CD4-positive, CD25-positive, alpha-beta regulatory T cell (primary cell): ENCODE data around the gene MAP4K5. TPM values are rescaled to one million over a fixed set of nuclear protein-coding genes. Genes with fewer than 3 reads are reported as not detected.

ENCODE experiments used
- ATAC-seq, 2 donors: fragments of 150-1000 bp; cut with Tn5 transposase; one replicate each; pipeline ENCODE4 v1.10.0; 2021; ENCODE audit warnings: low read depth in 2 of 2, moderate number of reproducible peaks in 2 of 2, moderate library complexity in 1 of 2
- DNase-seq, 3 donors: peaks; one replicate each; pipeline versions ENCODE4 v3.0.0 to v3.0.0-alpha.2; 2012 to 2022; ENCODE audit warnings: mixed read lengths in 1 of 3
- H3K27ac ChIP-seq: one replicate; pipeline ENCODE4 v1.7.0; 2013; ENCODE audit warnings: mild to moderate bottlenecking, low read length; ENCODE audit not compliant: insufficient read depth, poor library complexity, severe bottlenecking
- H3K27me3 ChIP-seq: one replicate; pipeline ENCODE4 v1.7.0; 2013; ENCODE audit warnings: low read length; ENCODE audit not compliant: control insufficient read depth, insufficient read depth
- H3K36me3 ChIP-seq: one replicate; pipeline ENCODE4 v1.7.0; 2013; ENCODE audit warnings: mild to moderate bottlenecking, low read length, moderate library complexity; ENCODE audit not compliant: control insufficient read depth, insufficient read depth
- H3K4me1 ChIP-seq: 2 replicates; pipeline ENCODE4 v1.7.0; 2013; ENCODE audit warnings: mild to moderate bottlenecking, low read length; ENCODE audit not compliant: insufficient read depth, control insufficient read depth, poor library complexity, severe bottlenecking
- H3K4me3 ChIP-seq: one replicate; pipeline ENCODE4 v1.7.0; 2013; ENCODE audit warnings: low read depth, mild to moderate bottlenecking, low read length, moderate library complexity
- H3K9me3 ChIP-seq, 2 experiments: 1 replicate in 1 of 2; 2 replicates in 1 of 2; pipeline ENCODE4 v1.7.0; 2013; ENCODE audit warnings: low read length in 2 of 2, mild to moderate bottlenecking in 1 of 2, moderate library complexity in 1 of 2; ENCODE audit not compliant: control insufficient read depth in 2 of 2
- H3K27ac Mint-ChIP-seq, 3 donors: one replicate each; pipeline ENCODE4 v1.8.0; 2020 to 2022; ENCODE audit warnings: mild to moderate bottlenecking in 3 of 3, mixed read lengths in 3 of 3, moderate library complexity in 2 of 3
- H3K27me3 Mint-ChIP-seq: one replicate; pipeline ENCODE4 v1.8.0; 2022; ENCODE audit warnings: mild to moderate bottlenecking, mixed read lengths
- H3K36me3 Mint-ChIP-seq: one replicate; pipeline ENCODE4 v1.8.0; 2020; ENCODE audit warnings: mixed read lengths
- H3K4me1 Mint-ChIP-seq, 4 donors: one replicate each; pipeline ENCODE4 v1.8.0; 2020 to 2022; ENCODE audit warnings: mixed read lengths in 4 of 4, mild to moderate bottlenecking in 1 of 4
- H3K4me3 Mint-ChIP-seq, 4 donors: one replicate each; pipeline ENCODE4 v1.8.0; 2020 to 2022; ENCODE audit warnings: mild to moderate bottlenecking in 4 of 4, mixed read lengths in 4 of 4, moderate library complexity in 3 of 4
- H3K9me3 Mint-ChIP-seq, 7 donors: one replicate each; pipeline ENCODE4 v1.8.0; 2020 to 2022; ENCODE audit warnings: mixed read lengths in 7 of 7, mild to moderate bottlenecking in 3 of 7, moderate library complexity in 2 of 7
- polyA plus RNA-seq, 4 donors: library from polyadenylated mRNA; unstranded; fragments of 300-500 nt; fragmentation: Illumina TruSeq; gene quantifications; one replicate each; pipeline ENCODE4 v1.2.3, GENCODE V29; 2021
- total RNA-seq: library from RNA; stranded (reverse); gene quantifications from one replicate; pipeline ENCODE4 v1.2.3, GENCODE V29; 2022

MAP4K5 gene
- total and polyA plus RNA-seq, 5 donors from 2014 or later = 13.2 to 45.4 (median 22.5) TPM

- no peaks in the 10 kb centered on the region for H3K27me3 Mint-ChIP-seq
- Histone ChIP-seq H3K4me1 (peaks cover 32% of the 10 kb centered on the region), H3K27me3 (no peaks in the 10 kb centered on the region), H3K4me3 (peak overlapping the region; percentile 1), H3K36me3 (no peaks in the 10 kb centered on the region), H3K27ac (no peak overlapping the region), H3K9me3 (no peaks in the 10 kb centered on the region)
- peak overlapping the region in 2 of 4 donors; percentile 22 to 26 for H3K4me3 Mint-ChIP-seq
- H3K36me3 Mint-ChIP-seq = peaks cover 4% of the 10 kb centered on the region
- DNase-seq (peak in 1 of 3 donors; percentile 35), ATAC-seq (no peak)
- H3K9me3 Mint-ChIP-seq = no peaks in the 10 kb centered on the region
- H3K27ac Mint-ChIP-seq = peak overlapping the region; percentile 5 to 78 (median 13)
- H3K4me1 Mint-ChIP-seq = peaks cover 42 to 80% (median 66%) of the 10 kb centered on the region in 4 donors
These were observed 8.3 kb downstream of the MAP4K5 start for GRCh38 chr14:50524060-50524459.

- no peaks in the 10 kb centered on the region for H3K9me3 ChIP-seq
- H3K4me1 Mint-ChIP-seq = peaks cover 37 to 76% (median 62%) of the 10 kb centered on the region in 4 donors
- H3K4me1 ChIP-seq = peaks cover 30% of the 10 kb centered on the region
- no peak overlapping the region for H3K27ac ChIP-seq
- H3K4me3 Mint-ChIP-seq = peak overlapping the region; percentile 3 to 26 (median 14)
- no peak for DNase-seq
- no peaks in the 10 kb centered on the region for H3K36me3 ChIP-seq
- ATAC-seq = no peak
- no peak overlapping the region for H3K4me3 ChIP-seq
- H3K9me3 Mint-ChIP-seq = no peaks in the 10 kb centered on the region
- no peaks in the 10 kb centered on the region for H3K27me3 ChIP-seq
- no peaks in the 10 kb centered on the region for H3K27me3 Mint-ChIP-seq
- peaks cover 4% of the 10 kb centered on the region for H3K36me3 Mint-ChIP-seq
- peak overlapping the region; percentile 5 to 78 (median 13) for H3K27ac Mint-ChIP-seq
These were observed 8.9 kb downstream of the MAP4K5 start for GRCh38 chr14:50523271-50524041.

GRCh38 chr14:50521912-50522341 is 10.4 kb downstream of the MAP4K5 start:
- Histone ChIP-seq H3K27ac (peak overlapping the region; percentile 72), H3K4me1 (peaks cover 30% of the 10 kb centered on the region), H3K9me3 (no peaks in the 10 kb centered on the region), H3K36me3 (no peaks in the 10 kb centered on the region), H3K4me3 (peak overlapping the region; percentile 88), H3K27me3 (no peaks in the 10 kb centered on the region)
- no peaks in the 10 kb centered on the region for H3K9me3 Mint-ChIP-seq
- peak overlapping the region; percentile 59 to 85 (median 80) for H3K4me3 Mint-ChIP-seq
- no peaks in the 10 kb centered on the region for H3K36me3 Mint-ChIP-seq
- H3K4me1 Mint-ChIP-seq = peaks cover 37 to 70% (median 59%) of the 10 kb centered on the region in 4 donors
- H3K27me3 Mint-ChIP-seq = no peaks in the 10 kb centered on the region
- ATAC-seq (peak; percentile 35 to 53), DNase-seq (peak in 2 of 3 donors; percentile 30 to 62)
- peak overlapping the region; percentile 78 to 90 (median 89) for H3K27ac Mint-ChIP-seq

GRCh38 chr14:50520947-50521815 is 11.2 kb downstream of the MAP4K5 start:
- peaks cover 34 to 67% (median 56%) of the 10 kb centered on the region in 4 donors for H3K4me1 Mint-ChIP-seq
- Histone ChIP-seq H3K27me3 (no peaks in the 10 kb centered on the region), H3K9me3 (no peaks in the 10 kb centered on the region), H3K27ac (peak overlapping the region; percentile 72), H3K36me3 (no peaks in the 10 kb centered on the region), H3K4me1 (peaks cover 30% of the 10 kb centered on the region), H3K4me3 (peak overlapping the region; percentile 88)
- ATAC-seq (peak; percentile 71 to 77), DNase-seq (peak in 2 of 3 donors; percentile 13 to 65)
- no peaks in the 10 kb centered on the region for H3K27me3 Mint-ChIP-seq
- no peaks in the 10 kb centered on the region for H3K9me3 Mint-ChIP-seq
- peak overlapping the region; percentile 78 to 90 (median 89) for H3K27ac Mint-ChIP-seq
- peak overlapping the region; percentile 59 to 85 (median 80) for H3K4me3 Mint-ChIP-seq
- no peaks in the 10 kb centered on the region for H3K36me3 Mint-ChIP-seq

- no peak overlapping the region for H3K4me3 Mint-ChIP-seq
- H3K9me3 Mint-ChIP-seq = peaks cover 0 to 2% (median 0%) of the 10 kb centered on the region in 7 donors
These were observed 16.3 kb downstream of the MAP4K5 start for GRCh38 chr14:50516091-50516490.

GRCh38 chr14:50512463-50512862 is 19.9 kb downstream of the MAP4K5 start:
- Histone ChIP-seq H3K27me3 (no peaks in the 10 kb centered on the region), H3K27ac (no peak overlapping the region), H3K4me1 (no peaks in the 10 kb centered on the region), H3K36me3 (peaks cover 2% of the 10 kb centered on the region), H3K4me3 (no peak overlapping the region), H3K9me3 (no peaks in the 10 kb centered on the region)
- Mint-ChIP-seq H3K27ac (no peak overlapping the region), H3K4me3 (no peak overlapping the region), H3K36me3 (peaks cover 20% of the 10 kb centered on the region), H3K27me3 (no peaks in the 10 kb centered on the region), H3K9me3 (peaks cover 0 to 2% (median 0%) of the 10 kb centered on the region in 7 donors), H3K4me1 (peaks cover 20 to 31% (median 23%) of the 10 kb centered on the region in 4 donors)
- ATAC-seq (no peak), DNase-seq (no peak)

More at GRCh38 chr14:50516091-50516490, 16.3 kb downstream of the MAP4K5 start:
- Histone ChIP-seq H3K27me3 (no peaks in the 10 kb centered on the region), H3K36me3 (peaks cover 2% of the 10 kb centered on the region), H3K4me1 (peaks cover 2% of the 10 kb centered on the region), H3K4me3 (no peak overlapping the region), H3K9me3 (no peaks in the 10 kb centered on the region), H3K27ac (no peak overlapping the region)
- ATAC-seq (no peak), DNase-seq (no peak)
- Mint-ChIP-seq H3K36me3 (peaks cover 6% of the 10 kb centered on the region), H3K4me1 (peaks cover 10 to 33% (median 23%) of the 10 kb centered on the region in 4 donors), H3K27ac (no peak overlapping the region), H3K27me3 (no peaks in the 10 kb centered on the region)

GRCh38 chr14:50510157-50510556 is 22.2 kb downstream of the MAP4K5 start:
- peaks cover 0 to 2% (median 0%) of the 10 kb centered on the region in 7 donors for H3K9me3 Mint-ChIP-seq
- H3K27ac Mint-ChIP-seq = no peak overlapping the region
- no peak overlapping the region for H3K4me3 Mint-ChIP-seq
- ATAC-seq (no peak), DNase-seq (no peak)
- no peak overlapping the region for H3K4me3 ChIP-seq
- peaks cover 20% of the 10 kb centered on the region for H3K36me3 Mint-ChIP-seq
- H3K4me1 ChIP-seq = no peaks in the 10 kb centered on the region
- no peaks in the 10 kb centered on the region for H3K27me3 Mint-ChIP-seq
- H3K27ac ChIP-seq = no peak overlapping the region
- no peaks in the 10 kb centered on the region for H3K9me3 ChIP-seq
- H3K4me1 Mint-ChIP-seq = peaks cover 26 to 35% (median 29%) of the 10 kb centered on the region in 4 donors
- no peaks in the 10 kb centered on the region for H3K36me3 ChIP-seq
- no peaks in the 10 kb centered on the region for H3K27me3 ChIP-seq
